Measurements from ENCODE around the gene POU6F2. TPM values are rescaled to one million over a fixed set of nuclear protein-coding genes. Genes with fewer than 3 reads are reported as not detected.

Gene POU6F2
- total and polyA plus RNA-seq, 9 of the 15 experiments (the other 6 are each of a cell fraction or from before 2014, with no cell fraction given): 0.29 to 1.5 (median 0.96) TPM

DNA sequence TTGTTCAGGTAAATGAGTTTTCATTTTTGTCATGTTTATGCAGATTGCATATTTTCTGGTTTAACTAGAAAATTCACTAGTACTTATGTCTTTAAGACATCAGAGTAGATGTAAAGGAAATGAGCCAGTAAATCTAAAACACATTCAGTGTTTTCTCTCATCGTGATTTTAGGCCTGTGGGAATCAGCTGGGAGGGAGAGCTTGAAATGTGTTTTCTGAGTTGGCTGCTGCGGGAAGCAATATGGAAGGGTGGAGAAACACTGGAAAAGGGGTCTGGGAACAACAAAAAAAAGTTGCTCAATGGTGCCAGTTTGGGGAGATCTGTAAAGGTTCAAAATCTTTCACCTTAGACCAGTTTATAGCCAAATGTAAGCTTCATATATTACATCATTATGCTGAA, 284.1 kb downstream of the POU6F2 start (continued):
- TF ChIP-seq, protein P1, sequence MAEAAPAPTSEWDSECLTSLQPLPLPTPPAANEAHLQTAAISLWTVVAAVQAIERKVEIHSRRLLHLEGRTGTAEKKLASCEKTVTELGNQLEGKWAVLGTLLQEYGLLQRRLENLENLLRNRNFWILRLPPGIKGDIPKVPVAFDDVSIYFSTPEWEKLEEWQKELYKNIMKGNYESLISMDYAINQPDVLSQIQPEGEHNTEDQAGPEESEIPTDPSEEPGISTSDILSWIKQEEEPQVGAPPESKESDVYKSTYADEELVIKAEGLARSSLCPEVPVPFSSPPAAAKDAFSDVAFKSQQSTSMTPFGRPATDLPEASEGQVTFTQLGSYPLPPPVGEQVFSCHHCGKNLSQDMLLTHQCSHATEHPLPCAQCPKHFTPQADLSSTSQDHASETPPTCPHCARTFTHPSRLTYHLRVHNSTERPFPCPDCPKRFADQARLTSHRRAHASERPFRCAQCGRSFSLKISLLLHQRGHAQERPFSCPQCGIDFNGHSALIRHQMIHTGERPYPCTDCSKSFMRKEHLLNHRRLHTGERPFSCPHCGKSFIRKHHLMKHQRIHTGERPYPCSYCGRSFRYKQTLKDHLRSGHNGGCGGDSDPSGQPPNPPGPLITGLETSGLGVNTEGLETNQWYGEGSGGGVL (CRISPR knock-in tag; IDR thresholded peaks at IDR 0.05): no peak

DNA sequence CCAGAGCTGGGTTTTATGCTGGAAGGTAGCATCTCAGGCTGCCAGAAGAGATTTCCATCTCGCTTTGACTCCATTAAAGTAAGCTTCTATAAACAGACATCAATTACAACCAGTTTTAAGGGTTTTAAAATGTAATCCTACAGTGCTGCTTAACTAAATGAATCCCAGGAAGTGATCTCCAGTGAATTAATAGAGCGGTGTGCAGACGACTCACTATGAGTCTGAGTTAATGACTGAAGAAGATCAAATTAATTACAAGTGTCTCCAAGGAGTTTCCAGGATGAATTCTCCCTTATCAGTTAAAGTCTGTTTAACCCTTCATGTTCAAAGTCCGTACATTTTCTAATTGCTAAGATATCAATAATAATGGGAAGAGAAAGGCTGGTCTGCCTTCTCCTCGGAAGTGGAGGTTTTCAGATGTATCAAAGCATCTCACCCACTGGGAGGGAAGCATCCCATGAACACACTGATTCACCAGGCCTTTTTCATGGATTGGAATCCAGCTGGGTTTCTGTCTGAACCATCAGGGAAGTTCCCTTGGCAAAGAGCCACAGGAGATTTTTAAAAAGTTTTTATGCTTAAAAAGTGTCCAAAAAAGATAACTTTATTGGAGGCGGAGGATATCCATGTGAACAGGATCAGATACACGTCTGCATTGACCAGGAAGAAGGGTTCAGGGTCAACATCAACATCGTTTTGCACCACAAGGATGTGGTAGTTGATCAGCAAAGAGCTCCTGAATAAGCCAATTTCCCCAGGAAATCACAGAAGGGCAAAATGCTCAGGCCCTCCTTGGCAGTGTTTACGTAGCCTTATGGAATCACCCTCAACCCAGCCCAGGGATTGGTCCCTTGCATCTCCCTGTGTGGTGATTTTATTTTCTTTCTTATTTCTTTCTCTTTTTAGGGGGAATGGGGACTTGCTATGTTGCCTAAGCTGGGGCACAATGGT, 288.2 kb downstream of the POU6F2 start:
- Histone ChIP-seq H3K27ac (ENCODE audit: extremely low read depth, low read depth, low read length) (no peak overlapping the region), H3K4me3 (no peak overlapping the region), H3K79me2 (ENCODE audit: control insufficient read depth, insufficient read depth, low read length) (no peaks in the 10 kb centered on the region), H3K9me3 (replicated peaks; ENCODE audit: control insufficient read depth, insufficient read depth, low read depth, low read length) (no peaks in the 10 kb centered on the region), H4K20me1 (replicated peaks; ENCODE audit: control insufficient read depth, insufficient read depth, low read length) (no peaks in the 10 kb centered on the region; the same call in 1 of the 2 replicates), H3K4me2 (ENCODE audit: insufficient read depth, low read length) (no peak overlapping the region), H3K9ac (ENCODE audit: insufficient read depth in 1 of 2, low read depth in 2 of 2, low read length in 2 of 2) (no peak overlapping the region), H3K9me1 (ENCODE audit: control insufficient read depth, insufficient read depth, low read length) (no peaks in the 10 kb centered on the region), H3K36me3 (ENCODE audit: control insufficient read depth, insufficient read depth, low read length) (no peaks in the 10 kb centered on the region), H3K27me3 (ENCODE audit: control insufficient read depth in 2 of 2, insufficient read depth in 2 of 2, low read length in 2 of 2) (no peaks in the 10 kb centered on the region), H2AFZ (ENCODE audit: low read depth, low read length) (no peak overlapping the region), H3K4me1 (replicated peaks in 1 of 2; ENCODE audit: control insufficient read depth in 2 of 2, insufficient read depth in 2 of 2, low read length in 2 of 2) (no peaks in the 10 kb centered on the region)
- POLR2A ChIA-PET: interaction anchor here (1.7 kb wide), 1 partner anchor 9 kb away, joined by 5 read pairs; no protein-coding TSS in a partner anchor
- no peak for DNase-seq (ENCODE audit: extremely low read depth in 1 of 4, low spot score in 3 of 4)
- in situ Hi-C loops (cut with MboI) (no loop called here), intact Hi-C loops (cut with micrococcal nuclease) (no loop called here)
- BruUV-seq (replicated peaks): no TSS peak
- FAIRE-seq: no peak
- ATAC-seq: no peak
- CTCF ChIA-PET (ENCODE audit: low intra/inter-chr PET ratio): no interaction called here
- WGBS (ENCODE audit: insufficient coverage, low coverage, missing lambda C conversion rate): 3% methylated on average over 9 of the region's 9 CpGs
- TF ChIP-seq, protein P2, sequence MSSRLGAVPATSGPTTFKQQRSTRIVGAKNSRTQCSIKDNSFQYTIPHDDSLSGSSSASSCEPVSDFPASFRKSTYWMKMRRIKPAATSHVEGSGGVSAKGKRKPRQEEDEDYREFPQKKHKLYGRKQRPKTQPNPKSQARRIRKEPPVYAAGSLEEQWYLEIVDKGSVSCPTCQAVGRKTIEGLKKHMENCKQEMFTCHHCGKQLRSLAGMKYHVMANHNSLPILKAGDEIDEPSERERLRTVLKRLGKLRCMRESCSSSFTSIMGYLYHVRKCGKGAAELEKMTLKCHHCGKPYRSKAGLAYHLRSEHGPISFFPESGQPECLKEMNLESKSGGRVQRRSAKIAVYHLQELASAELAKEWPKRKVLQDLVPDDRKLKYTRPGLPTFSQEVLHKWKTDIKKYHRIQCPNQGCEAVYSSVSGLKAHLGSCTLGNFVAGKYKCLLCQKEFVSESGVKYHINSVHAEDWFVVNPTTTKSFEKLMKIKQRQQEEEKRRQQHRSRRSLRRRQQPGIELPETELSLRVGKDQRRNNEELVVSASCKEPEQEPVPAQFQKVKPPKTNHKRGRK (tag; IDR thresholded peaks at IDR 0.05): no peak
- TF ChIP-seq, protein P3, sequence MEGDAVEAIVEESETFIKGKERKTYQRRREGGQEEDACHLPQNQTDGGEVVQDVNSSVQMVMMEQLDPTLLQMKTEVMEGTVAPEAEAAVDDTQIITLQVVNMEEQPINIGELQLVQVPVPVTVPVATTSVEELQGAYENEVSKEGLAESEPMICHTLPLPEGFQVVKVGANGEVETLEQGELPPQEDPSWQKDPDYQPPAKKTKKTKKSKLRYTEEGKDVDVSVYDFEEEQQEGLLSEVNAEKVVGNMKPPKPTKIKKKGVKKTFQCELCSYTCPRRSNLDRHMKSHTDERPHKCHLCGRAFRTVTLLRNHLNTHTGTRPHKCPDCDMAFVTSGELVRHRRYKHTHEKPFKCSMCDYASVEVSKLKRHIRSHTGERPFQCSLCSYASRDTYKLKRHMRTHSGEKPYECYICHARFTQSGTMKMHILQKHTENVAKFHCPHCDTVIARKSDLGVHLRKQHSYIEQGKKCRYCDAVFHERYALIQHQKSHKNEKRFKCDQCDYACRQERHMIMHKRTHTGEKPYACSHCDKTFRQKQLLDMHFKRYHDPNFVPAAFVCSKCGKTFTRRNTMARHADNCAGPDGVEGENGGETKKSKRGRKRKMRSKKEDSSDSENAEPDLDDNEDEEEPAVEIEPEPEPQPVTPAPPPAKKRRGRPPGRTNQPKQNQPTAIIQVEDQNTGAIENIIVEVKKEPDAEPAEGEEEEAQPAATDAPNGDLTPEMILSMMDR (IDR thresholded peaks at IDR 0.05 in 2 of 3, conservative IDR thresholded peaks at IDR 0.05 in 1 of 3; ENCODE audit: insufficient read depth in 2 of 3, low read depth in 1 of 3, low read length in 3 of 3): no peak
- TF ChIP-seq, protein P1 (CRISPR knock-in tag; IDR thresholded peaks at IDR 0.05): no peak
- TF ChIP-seq U2AF2 (optimal IDR thresholded peaks at IDR 0.05; ENCODE audit: low read depth, low read length) (no peak), ZBED1 (IDR thresholded peaks at IDR 0.05) (no peak), SMARCB1 (IDR thresholded peaks at IDR 0.05; ENCODE audit: insufficient read length, low read depth) (no peak), NELFE (IDR thresholded peaks at IDR 0.05; ENCODE audit: insufficient read depth, insufficient read length) (no peak), TAF1 (IDR thresholded peaks at IDR 0.05; ENCODE audit: control insufficient read depth, extremely low read depth, insufficient read depth, low read length, severe bottlenecking) (no peak), NFE2L1 (tag; IDR thresholded peaks at IDR 0.05; ENCODE audit: borderline replicate concordance, low read depth) (no peak), TSC22D4 (tag; IDR thresholded peaks at IDR 0.05) (no peak)
